Measurements from ENCODE around the gene INPP5A.

Gene INPP5A

GRCh38 chr10:132802048-132802447, 264.5 kb downstream of the INPP5A start:
- DNase-seq (ENCODE audit: low read depth in 2 of 2): no peak

GRCh38 chr10:132802694-132803320, 265.2 kb downstream of the INPP5A start:
- DNase-seq (ENCODE audit: low read depth in 2 of 2): no peak

- DNase-seq (ENCODE audit: low read depth in 2 of 2): no peak
Observed at GRCh38 chr10:132803416-132804210, 266.0 kb downstream of the INPP5A start.

GRCh38 chr10:132804287-132804686, 266.7 kb downstream of the INPP5A start:
- DNase-seq (ENCODE audit: low read depth in 2 of 2): no peak

GRCh38 chr10:132804785-132805426, 267.3 kb downstream of the INPP5A start:
- DNase-seq (ENCODE audit: low read depth in 2 of 2): no peak

- no peak for DNase-seq (ENCODE audit: low read depth in 2 of 2)
Observed at GRCh38 chr10:132805599-132805998, 268.0 kb downstream of the INPP5A start.

- peak in 1 of 2 experiments; percentile 5 for DNase-seq (ENCODE audit: low read depth in 2 of 2)
Observed at GRCh38 chr10:132806110-132806509, 268.5 kb downstream of the INPP5A start.

- no peak for DNase-seq (ENCODE audit: low read depth in 2 of 2)
Observed at GRCh38 chr10:132806561-132807003, 269.0 kb downstream of the INPP5A start.

- DNase-seq (ENCODE audit: low read depth in 2 of 2): no peak
Observed at GRCh38 chr10:132807621-132808049, 270.0 kb downstream of the INPP5A start.

- DNase-seq (ENCODE audit: low read depth in 2 of 2): no peak
Observed at GRCh38 chr10:132808383-132809231, 271.0 kb downstream of the INPP5A start.

GRCh38 chr10:132809232-132810140, 271.9 kb downstream of the INPP5A start:
- no peak for DNase-seq (ENCODE audit: low read depth in 2 of 2)

GRCh38 chr10:132810141-132810806, 272.7 kb downstream of the INPP5A start:
- DNase-seq (ENCODE audit: low read depth in 2 of 2): no peak

- no peak for DNase-seq (ENCODE audit: low read depth in 2 of 2)
Observed at GRCh38 chr10:132810807-132811700, 273.5 kb downstream of the INPP5A start.

- DNase-seq (ENCODE audit: low read depth in 2 of 2): no peak
Observed at GRCh38 chr10:132811891-132812481, 274.4 kb downstream of the INPP5A start.

GRCh38 chr10:132812520-132812919, 274.9 kb downstream of the INPP5A start:
- DNase-seq (ENCODE audit: low read depth in 2 of 2): no peak

GRCh38 chr10:132813001-132813401, 275.4 kb downstream of the INPP5A start:
- no peak for DNase-seq (ENCODE audit: low read depth in 2 of 2)

GRCh38 chr10:132813560-132814468, 276.2 kb downstream of the INPP5A start:
- no peak for DNase-seq (ENCODE audit: low read depth in 2 of 2)

- DNase-seq (ENCODE audit: low read depth in 2 of 2): no peak
Observed at GRCh38 chr10:132814469-132814856, 276.9 kb downstream of the INPP5A start.
